GM18858 (cell line): ENCODE results near the gene GCFC2.
"Not testable (repeated sequence)": the region's sequence is repeated elsewhere in the genome, so short reads cannot be mapped to it uniquely, and the experiment has no call there.

ENCODE experiments used
- ATAC-seq: cut with Tn5 transposase; IDR thresholded peaks from one replicate; pipeline ENCODE4 v1.9.1; 2021; ENCODE audit not compliant: unreplicated experiment

The GCFC2 gene

GRCh38 chr2:75710577-75711253 is at the start of gene GCFC2:
Gene GCFC2 (minus strand): TSS chr2:75710915. CDS start chr2:75710855, 60 bp downstream.
- peak; percentile 85 for ATAC-seq

GRCh38 chr2:75752828-75753227 is 42.1 kb upstream of the GCFC2 start:
- ATAC-seq = no peak

- ATAC-seq = no peak
Measured at GRCh38 chr2:75751824-75752468, 41.2 kb upstream of the GCFC2 start.

GRCh38 chr2:75751360-75751759 is 40.6 kb upstream of the GCFC2 start:
- ATAC-seq = peak; percentile 67

- no peak for ATAC-seq
Measured at GRCh38 chr2:75737961-75738360, 27.2 kb upstream of the GCFC2 start.

- no peak for ATAC-seq
Measured at GRCh38 chr2:75736276-75736675, 25.6 kb upstream of the GCFC2 start.

GRCh38 chr2:75729861-75730260 is 19.1 kb upstream of the GCFC2 start:
- no peak for ATAC-seq

GRCh38 chr2:75728614-75729419 is 18.1 kb upstream of the GCFC2 start:
- ATAC-seq = no peak

- no peak for ATAC-seq
Measured at GRCh38 chr2:75722687-75723086, 12.0 kb upstream of the GCFC2 start.

GRCh38 chr2:75720525-75720924 is 9.8 kb upstream of the GCFC2 start:
- ATAC-seq = no peak

GRCh38 chr2:75719616-75720015 is 8.9 kb upstream of the GCFC2 start:
- ATAC-seq = no peak

- ATAC-seq = no peak
Measured at GRCh38 chr2:75716406-75716805, 5.7 kb upstream of the GCFC2 start.

GRCh38 chr2:75711590-75711989 is 875 bp upstream of the GCFC2 start:
- not testable (repeated sequence) for ATAC-seq

GRCh38 chr2:75710220-75710576 is 517 bp downstream of the GCFC2 start:
- ATAC-seq = no peak

GRCh38 chr2:75709297-75709696 is 1.4 kb downstream of the GCFC2 start:
- no peak for ATAC-seq

- no peak for ATAC-seq
Measured at GRCh38 chr2:75707901-75708300, 2.8 kb downstream of the GCFC2 start.

GRCh38 chr2:75705921-75706320 is 4.8 kb downstream of the GCFC2 start:
- no peak for ATAC-seq

GRCh38 chr2:75703589-75704287 is 7.0 kb downstream of the GCFC2 start:
- ATAC-seq = no peak

- no peak for ATAC-seq
Measured at GRCh38 chr2:75702593-75702992, 8.1 kb downstream of the GCFC2 start.

GRCh38 chr2:75698918-75699317 is 11.8 kb downstream of the GCFC2 start:
- ATAC-seq = no peak

- ATAC-seq = no peak
Measured at GRCh38 chr2:75688196-75688595, 22.5 kb downstream of the GCFC2 start.
